ENCODE measurements around the gene SCD. TPM values are rescaled to one million over a fixed set of nuclear protein-coding genes. Genes with fewer than 3 reads are reported as not detected.

SCD gene
- total RNA-seq, 4 donors from 2014 or later: 46.7 to 307 (median 101) TPM

GRCh38 chr10:100368721-100369120, 21.7 kb downstream of the SCD start:
- intact Hi-C loops (cut with DNase I): no loop called here
- TF ChIP-seq POLR2A (IDR thresholded peaks at IDR 0.05) (no peak), CTCF (IDR thresholded peaks at IDR 0.05) (no peak)
- Histone ChIP-seq H3K27me3 (no peaks in the 10 kb centered on the region), H3K4me3 (no peak overlapping the region), H3K27ac (no peak overlapping the region), H3K36me3 (no peaks in the 10 kb centered on the region), H3K4me1 (peaks cover 27 to 65% (median 38%) of the 10 kb centered on the region in 3 donors), H3K9me3 (no peaks in the 10 kb centered on the region)
- DNase-seq: no peak

GRCh38 chr10:100370714-100371481, 23.9 kb downstream of the SCD start:
- intact Hi-C loops (cut with DNase I): no loop called here
- TF ChIP-seq CTCF (IDR thresholded peaks at IDR 0.05) (no peak), POLR2A (IDR thresholded peaks at IDR 0.05) (peak in 1 of 4 donors; percentile 23)
- Histone ChIP-seq H3K27ac (peak overlapping the region; percentile 89 to 100 (median 94)), H3K27me3 (no peaks in the 10 kb centered on the region), H3K9me3 (no peaks in the 10 kb centered on the region), H3K4me3 (peak overlapping the region in 2 of 4 donors; percentile 6 to 18), H3K4me1 (peaks cover 28 to 62% (median 38%) of the 10 kb centered on the region in 3 donors), H3K36me3 (no peaks in the 10 kb centered on the region)
- WGBS, 2 donors: 20 to 26% methylated on average over 6 to 11 of the region's 12 CpGs
- no peak for DNase-seq

GRCh38 chr10:100371482-100372027, 24.5 kb downstream of the SCD start:
- peak overlapping the region in 2 of 4 donors; percentile 6 to 18 for H3K4me3 ChIP-seq

GRCh38 chr10:100372415-100373297, 25.6 kb downstream of the SCD start:
- WGBS, 2 donors: 15 to 16% methylated on average over 16 of the region's 16 CpGs
- Histone ChIP-seq H3K36me3 (no peaks in the 10 kb centered on the region), H3K4me1 (peaks cover 28 to 54% (median 38%) of the 10 kb centered on the region in 3 donors), H3K27me3 (no peaks in the 10 kb centered on the region), H3K4me3 (peak overlapping the region; percentile 45 to 83 (median 66)), H3K9me3 (no peaks in the 10 kb centered on the region), H3K27ac (peak overlapping the region; percentile 92 to 100 (median 96))
- intact Hi-C loops (cut with DNase I): no loop called here
- no peak for TF ChIP-seq POLR2A (IDR thresholded peaks at IDR 0.05)
- TF ChIP-seq CTCF (IDR thresholded peaks at IDR 0.05): no peak
- no peak for DNase-seq

More at GRCh38 chr10:100371482-100372027, 24.5 kb downstream of the SCD start:
- no peaks in the 10 kb centered on the region for H3K36me3 ChIP-seq
- no peaks in the 10 kb centered on the region for H3K27me3 ChIP-seq
- TF ChIP-seq POLR2A (IDR thresholded peaks at IDR 0.05): no peak
- intact Hi-C loops (cut with DNase I): no loop called here
- peak overlapping the region; percentile 89 to 100 (median 94) for H3K27ac ChIP-seq
- H3K9me3 ChIP-seq: no peaks in the 10 kb centered on the region
- no peak for DNase-seq
- peaks cover 28 to 55% (median 38%) of the 10 kb centered on the region in 3 donors for H3K4me1 ChIP-seq
- 76 to 80% methylated on average over 8 to 9 of the region's 10 CpGs for WGBS, 2 donors

GRCh38 chr10:100373298-100374199, 26.5 kb downstream of the SCD start:
- DNase-seq: peak; percentile 78
- WGBS, 2 donors: 1% methylated on average over 28 to 31 of the region's 45 CpGs
- H3K4me1 ChIP-seq: peaks cover 28 to 54% (median 38%) of the 10 kb centered on the region in 3 donors

More at GRCh38 chr10:100373298-100374199, 26.5 kb downstream of the SCD start:
- intact Hi-C loops (cut with DNase I): no loop called here
- Histone ChIP-seq H3K9me3 (no peaks in the 10 kb centered on the region), H3K4me3 (peak overlapping the region; percentile 45 to 83 (median 66)), H3K36me3 (no peaks in the 10 kb centered on the region), H3K27me3 (no peaks in the 10 kb centered on the region), H3K27ac (peak overlapping the region; percentile 92 to 100 (median 96))
- TF ChIP-seq CTCF (IDR thresholded peaks at IDR 0.05) (no peak), POLR2A (IDR thresholded peaks at IDR 0.05) (peak in 3 of 4 donors; percentile 12 to 57 (median 55))
